GM10847 (cell line): ENCODE data around the gene GAD1.

Experiments
- POLR2A ChIP-seq: IDR thresholded peaks from 2 replicates; pipeline ENCODE4 v1.6.1; 2011; ENCODE audit not compliant: insufficient read length; ENCODE audit errors: extremely low read depth

The GAD1 gene

DNA sequence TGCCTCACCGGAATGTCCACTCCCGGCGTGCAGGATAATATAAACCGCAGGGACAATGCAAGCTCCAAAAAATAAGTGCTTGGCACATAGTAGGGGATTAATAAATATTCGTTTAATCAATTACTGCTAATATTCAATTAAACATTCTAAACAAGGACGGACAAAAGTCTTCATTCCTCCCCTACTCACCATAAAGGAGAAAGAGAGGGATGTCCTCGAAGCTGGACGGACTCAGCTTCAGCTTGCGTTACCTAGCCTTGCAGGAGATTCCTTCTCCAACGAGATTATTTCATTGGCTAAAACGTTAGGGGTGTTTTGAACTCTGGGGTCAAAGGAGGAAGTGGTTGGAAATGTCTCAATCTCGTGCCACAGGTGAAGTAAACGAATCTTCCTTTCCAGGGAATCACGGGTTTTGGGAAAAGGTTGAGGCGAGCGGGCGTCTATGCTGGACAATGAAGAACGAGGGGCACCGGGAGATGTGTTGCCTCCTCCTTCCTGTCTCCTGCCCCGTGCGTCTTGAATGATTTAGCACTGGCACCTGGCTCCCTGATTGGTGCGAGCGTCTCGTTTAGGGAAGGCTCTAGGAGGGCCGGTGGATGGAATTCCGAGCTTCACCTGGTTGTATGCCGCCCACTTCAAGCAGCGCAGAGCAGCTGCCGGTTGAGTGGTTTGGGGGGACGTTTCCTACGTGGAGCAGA is 2.0 kb upstream of the GAD1 start:
- no peak for TF ChIP-seq POLR2A

DNA sequence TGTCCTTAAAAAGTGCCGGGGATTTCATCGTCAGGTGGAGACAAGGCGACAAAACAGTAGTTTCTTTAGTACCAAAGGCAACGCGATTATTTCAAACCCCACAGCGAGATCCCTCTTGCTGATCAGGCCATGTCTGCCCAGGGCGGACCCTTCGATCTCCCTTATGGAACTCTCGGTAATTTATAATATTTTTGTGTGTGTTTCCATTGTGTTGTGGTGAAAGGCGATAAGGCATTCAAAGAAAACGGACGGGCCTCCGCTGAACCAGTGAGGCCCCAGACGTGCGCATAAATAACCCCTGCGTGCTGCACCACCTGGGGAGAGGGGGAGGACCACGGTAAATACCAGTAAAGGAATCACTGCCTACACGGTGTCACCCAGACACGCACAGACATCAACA is 1.4 kb upstream of the GAD1 start:
- TF ChIP-seq POLR2A: no peak

DNA sequence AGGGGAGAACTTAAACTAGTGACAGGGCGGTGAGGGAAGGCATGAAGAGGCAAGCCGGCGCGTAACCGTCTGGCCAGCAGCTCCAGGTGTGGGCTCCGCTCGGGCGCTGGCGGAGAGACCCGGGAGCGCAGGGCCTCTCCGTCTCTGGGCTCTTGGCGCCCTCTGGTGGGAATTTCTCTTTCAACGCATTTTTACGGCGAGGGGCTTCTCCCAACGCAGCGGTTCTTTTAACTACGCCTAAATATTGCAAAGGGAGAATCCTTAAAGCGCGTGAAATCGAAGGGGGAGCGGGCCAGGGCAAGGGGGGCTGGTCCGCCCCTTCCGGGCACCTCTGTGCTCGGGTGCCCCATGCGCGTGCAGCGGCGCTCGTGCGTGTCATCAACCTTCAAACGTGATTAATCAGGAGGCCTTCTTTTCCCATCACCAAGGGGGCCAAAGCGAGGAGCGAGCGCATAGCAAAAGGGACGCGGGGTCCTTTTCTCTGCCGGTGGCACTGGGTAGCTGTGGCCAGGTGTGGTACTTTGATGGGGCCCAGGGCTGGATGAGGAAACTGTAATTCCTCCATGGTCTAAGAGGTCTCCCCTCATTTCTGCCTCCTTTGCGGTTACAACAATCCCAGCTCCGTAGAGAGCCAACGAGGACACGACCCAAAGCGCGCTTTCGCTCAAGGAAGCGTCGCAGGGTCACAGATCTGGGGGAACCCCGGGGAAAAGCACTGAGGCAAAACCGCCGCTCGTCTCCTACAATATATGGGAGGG is 762 bp upstream of the GAD1 start:
- TF ChIP-seq POLR2A: no peak

DNA sequence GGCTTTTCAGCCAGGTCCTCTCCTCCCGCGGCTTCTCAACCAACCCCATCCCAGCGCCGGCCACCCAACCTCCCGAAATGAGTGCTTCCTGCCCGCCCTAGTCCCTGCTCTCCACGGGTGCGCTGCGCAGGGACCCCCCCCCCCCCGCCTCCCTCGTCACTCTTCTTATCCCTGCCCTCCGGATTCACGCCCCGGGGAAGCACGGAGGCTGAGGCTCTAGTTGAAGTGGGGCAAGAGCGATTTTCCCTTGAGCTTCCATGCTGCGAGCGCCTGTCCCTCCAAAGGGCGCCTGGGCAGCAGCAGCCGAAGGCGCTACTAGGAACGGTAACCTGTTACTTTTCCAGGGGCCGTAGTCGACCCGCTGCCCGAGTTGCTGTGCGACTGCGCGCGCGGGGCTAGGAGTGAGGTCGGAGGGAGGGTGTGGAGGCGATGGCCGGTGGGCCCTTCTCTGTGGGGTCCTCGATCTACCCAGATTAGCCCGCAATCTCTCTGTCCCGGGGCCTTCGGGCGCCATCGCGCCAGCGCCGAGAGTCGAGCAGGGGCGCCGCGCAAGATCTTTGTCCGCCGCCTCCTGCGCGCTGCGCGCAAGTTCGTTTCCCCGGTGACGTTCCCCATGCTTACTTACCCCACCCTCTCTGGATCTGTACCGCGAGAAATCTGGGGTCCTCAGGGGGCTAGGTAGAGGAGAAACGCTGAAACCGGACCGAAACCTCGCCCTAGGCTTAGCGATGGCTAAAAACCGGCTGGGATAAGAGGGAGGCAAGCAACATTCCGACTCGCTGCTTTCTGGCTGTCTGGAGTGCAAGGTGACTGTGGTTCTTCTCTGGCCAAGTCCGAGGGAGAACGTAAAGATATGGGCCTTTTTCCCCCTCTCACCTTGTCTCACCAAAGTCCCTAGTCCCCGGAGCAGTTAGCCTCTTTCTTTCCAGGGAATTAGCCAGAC is 677 bp downstream of the GAD1 start:
- TF ChIP-seq POLR2A: no peak

DNA sequence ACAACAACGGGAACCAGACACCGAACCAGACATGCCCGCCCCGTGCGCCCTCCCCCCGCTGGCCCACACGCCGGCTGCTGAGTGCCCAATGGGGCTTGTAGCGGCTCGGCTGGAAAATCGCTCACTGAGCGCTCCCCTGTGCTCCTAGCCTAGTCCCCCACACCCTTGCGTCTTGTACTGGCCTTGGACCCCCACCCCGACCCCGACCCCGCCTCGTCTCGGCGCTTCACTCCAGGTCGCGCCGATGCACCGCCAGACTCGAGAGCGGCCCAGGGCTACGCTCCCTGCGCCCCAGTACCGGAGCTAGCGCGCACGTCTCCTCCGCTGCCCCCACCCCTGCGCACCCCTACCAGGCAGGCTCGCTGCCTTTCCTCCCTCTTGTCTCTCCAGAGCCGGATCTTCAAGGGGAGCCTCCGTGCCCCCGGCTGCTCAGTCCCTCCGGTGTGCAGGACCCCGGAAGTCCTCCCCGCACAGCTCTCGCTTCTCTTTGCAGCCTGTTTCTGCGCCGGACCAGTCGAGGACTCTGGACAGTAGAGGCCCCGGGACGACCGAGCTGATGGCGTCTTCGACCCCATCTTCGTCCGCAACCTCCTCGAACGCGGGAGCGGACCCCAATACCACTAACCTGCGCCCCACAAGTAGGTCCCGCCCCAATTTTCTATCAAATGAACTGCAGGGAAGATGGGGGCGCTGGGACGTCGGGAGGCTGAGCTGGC is 1.5 kb downstream of the GAD1 start:
- no peak for TF ChIP-seq POLR2A

DNA sequence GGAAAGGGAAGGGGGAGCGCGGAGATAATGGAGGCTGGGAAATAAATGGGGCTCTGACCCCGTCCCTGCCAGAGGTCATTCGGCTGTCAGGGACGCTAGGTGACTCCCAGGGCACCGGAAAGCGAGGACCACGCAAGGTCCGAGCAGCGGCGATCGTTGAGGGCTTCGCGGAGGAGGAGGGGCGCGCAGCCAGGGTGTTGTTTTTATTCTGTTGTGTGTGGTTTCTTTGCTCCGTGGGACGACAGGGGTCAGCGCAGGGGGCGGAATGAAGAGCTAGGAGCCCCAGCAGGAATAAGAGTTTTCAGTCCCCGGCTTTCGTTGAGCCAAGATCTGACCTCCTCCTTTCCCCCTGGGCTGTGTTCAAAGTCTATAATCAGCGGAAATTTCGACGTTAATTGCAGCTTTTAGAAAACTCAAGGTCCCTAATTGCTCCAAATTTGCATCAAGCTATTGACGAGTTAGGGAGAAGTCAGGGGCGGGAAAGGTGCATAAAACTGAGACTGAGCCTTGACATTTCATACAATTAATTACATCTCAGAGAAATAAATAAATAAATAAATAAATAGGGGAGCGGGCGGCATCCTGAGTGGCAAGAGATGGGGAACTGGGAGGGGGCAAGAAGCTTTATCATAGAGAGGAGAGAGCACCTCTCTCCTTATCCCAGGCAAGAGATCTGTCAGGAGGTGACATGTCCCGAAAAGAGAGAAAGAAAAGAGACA is 2.2 kb downstream of the GAD1 start:
- TF ChIP-seq POLR2A: no peak

DNA sequence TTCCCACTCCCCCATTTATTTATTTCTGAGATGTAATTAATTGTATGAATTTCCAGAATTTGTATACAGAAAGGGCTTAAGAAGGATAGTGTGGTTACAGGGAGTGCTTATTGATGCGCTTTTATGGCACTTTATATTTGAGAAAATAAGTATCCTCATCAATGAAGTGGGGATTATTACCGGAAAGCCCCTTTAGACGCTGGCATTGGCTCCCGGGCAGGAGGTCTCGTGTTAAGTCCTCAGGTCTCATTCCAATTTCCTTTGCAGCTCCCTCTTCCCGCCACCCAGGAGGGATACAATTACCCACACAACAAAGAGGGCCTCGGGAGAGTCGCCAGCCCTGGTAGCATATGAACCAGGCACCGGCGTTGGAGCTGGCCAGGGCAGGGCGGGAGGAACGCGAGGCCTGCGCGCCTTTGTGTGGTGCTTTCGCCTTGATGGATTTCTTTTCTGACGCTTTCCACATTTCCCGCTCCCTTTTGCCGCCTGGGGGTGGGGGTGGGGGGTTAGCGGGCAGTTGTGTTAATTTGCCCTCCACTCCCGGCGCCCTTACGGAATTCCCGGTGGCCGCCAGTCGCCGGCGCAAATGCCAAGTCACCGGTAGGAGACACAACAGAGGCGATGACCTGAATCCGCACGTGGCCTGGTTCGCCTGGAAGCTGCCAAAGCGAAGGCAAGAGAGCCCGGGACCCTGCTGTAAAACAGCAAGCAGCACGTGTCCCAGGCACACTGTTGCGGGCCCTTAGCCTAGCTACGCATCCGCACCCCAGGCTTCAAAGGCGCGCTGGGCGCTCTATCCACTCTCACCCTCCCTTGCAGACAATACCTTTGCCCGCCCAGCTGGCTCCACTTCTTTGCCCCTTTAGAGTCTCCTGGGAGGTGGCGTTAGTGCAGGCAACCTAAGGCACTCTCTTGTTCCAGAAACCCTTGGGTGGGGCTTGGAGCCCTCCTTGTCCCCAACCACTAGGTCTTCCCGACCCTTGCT is 3.3 kb downstream of the GAD1 start:
- no peak for TF ChIP-seq POLR2A

DNA sequence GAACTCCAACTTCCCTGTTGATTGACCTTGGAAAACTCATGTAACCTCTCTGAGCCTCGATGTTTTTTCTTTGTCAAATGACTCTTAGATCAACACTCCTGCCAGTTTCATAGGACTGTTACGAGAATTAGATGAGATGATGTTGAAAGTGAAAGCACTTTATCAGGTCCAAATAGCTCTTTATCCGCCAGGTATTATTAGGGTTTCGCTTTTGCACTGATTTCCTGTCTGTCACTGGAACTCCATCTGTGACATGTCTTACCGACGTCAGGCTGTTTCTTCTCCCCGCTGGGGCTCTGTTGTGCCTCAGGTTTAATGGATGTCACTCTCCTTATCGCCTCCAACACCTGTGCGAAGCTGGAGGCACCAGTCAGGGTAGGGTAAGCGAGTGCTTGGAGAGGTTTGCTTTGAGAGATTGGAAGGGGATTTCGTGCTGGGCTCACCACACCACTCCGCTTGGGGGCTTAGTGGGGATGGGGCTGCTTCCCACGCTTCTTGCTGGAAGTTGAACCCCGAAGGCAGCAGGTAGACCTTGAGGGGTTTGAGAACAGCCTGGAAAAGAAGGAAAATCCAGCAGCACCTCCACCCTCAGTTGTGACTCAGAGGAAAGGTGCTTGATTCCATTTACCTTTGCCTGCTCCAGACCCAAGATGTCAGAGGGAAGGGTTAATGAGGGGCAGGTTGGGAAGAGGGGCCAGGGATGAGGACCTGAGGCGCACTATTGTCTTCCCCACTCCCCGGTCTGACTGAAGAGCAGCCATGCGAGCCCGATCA is 4.3 kb downstream of the GAD1 start:
- no peak for TF ChIP-seq POLR2A

DNA sequence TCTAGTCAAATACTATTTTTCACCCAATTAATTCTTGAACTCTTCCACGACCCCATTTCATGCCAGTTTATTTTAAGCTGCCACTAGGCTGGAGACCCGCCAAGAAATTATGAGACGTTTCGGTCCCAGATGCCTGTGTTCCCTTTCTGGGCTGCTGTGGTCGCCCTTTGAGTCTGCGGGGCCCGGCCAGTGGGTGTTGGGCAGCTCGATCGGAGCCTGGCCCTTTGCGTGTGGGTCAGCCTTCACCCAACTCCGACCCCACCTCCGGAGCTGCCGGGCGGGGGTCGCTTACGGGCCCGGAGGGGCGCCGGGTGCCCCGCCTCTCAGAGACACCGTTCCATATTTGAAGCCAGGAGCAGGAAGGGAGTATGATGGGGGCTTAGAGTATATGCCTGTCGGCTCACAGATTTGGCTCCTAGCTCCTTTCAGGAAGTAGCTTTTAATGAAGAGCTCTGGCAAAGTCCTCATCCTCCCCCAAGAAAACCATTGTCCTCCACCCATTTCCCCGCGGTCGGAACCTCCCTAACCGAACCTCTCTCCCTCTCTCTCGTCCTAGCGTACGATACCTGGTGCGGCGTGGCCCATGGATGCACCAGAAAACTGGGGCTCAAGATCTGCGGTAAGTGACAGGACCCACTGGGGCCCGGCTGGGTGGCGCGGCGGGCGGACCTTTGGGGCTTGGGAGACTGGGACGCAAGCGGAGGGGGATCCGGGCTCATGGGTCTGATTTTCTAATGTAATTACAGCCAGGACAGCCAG is 5.0 kb downstream of the GAD1 start:
- TF ChIP-seq POLR2A: no peak

DNA sequence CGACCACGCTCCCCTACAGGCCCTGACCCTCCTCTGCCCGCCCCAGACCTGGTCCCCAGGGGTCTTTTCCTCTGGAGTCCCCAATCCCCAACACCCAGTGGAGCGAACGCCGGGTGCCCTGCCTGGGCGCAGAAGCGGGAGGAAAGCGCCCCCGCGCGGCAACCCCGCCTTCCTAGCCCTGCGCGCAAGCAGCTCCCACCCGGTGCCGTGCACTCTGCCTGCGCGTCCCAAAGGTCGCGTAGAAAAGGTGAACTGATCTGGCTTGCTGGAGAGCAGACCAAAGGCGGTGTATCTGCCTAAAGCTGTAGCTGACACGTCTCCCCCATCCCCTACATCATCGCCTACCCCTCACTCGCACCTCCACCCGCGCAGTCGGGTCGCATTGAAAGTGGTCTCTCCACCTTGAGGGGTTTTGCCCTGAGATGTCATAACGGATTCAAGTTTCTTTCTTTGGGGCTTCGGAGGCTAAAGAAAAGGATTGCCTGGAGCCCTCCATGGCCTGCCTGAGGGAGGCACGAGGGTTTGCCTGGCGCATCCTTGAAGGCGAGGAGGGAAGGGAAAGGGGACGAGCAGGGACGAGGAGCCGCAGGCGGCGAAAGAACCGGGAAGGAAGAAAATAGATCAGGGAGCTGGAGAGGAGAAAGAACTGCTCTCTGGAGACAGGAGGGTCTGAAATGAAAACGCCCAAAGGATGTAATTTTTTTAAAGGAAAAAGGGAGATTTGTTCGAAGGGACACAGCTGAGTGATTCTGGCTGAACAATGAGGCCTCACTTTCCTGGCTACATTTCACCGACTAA is 5.8 kb downstream of the GAD1 start:
- no peak for TF ChIP-seq POLR2A
